Mesenchymal stem cell (in vitro differentiated cells and primary cell): ENCODE measurements around the gene SLC22A14.

Experiments used
- DNase-seq: peaks from one replicate; pipeline ENCODE4 v3.0.0-alpha.2; 2013
- H2AFZ ChIP-seq: one replicate; pipeline ENCODE4 v1.6.1; 2013; ENCODE audit warnings: low read depth, mild to moderate bottlenecking, control low read depth, inconsistent platforms, low read length, moderate library complexity
- H2AK5ac ChIP-seq: 2 replicates; pipeline ENCODE4 v1.6.1; 2013; ENCODE audit warnings: low read length, moderate library complexity, mild to moderate bottlenecking, inconsistent platforms; ENCODE audit not compliant: severe bottlenecking
- H2BK120ac ChIP-seq: one replicate; pipeline ENCODE4 v1.6.1; 2013; ENCODE audit warnings: low read depth, mild to moderate bottlenecking, inconsistent platforms, low read length, moderate library complexity
- H2BK12ac ChIP-seq, 2 experiments: one replicate each; pipeline ENCODE4 v1.6.1; 2013; ENCODE audit warnings: inconsistent platforms in 2 of 2, low read length in 2 of 2, mild to moderate bottlenecking in 2 of 2, moderate library complexity in 2 of 2, control low read depth in 1 of 2
- H2BK15ac ChIP-seq: one replicate; pipeline ENCODE4 v1.6.1; 2013; ENCODE audit warnings: mild to moderate bottlenecking, low read depth, inconsistent platforms; ENCODE audit not compliant: poor library complexity, severe bottlenecking
- H2BK5ac ChIP-seq: 2 replicates; pipeline ENCODE4 v1.6.1; 2013; ENCODE audit warnings: low read depth, mild to moderate bottlenecking, low read length, control low read depth, inconsistent platforms; ENCODE audit not compliant: poor library complexity, severe bottlenecking
- H3K14ac ChIP-seq, 2 experiments: one replicate each; pipeline ENCODE4 v1.6.1; 2013; ENCODE audit warnings: inconsistent platforms in 2 of 2, low read length in 2 of 2, control low read depth in 1 of 2, mild to moderate bottlenecking in 1 of 2, moderate library complexity in 1 of 2
- H3K18ac ChIP-seq, 2 experiments: one replicate each; pipeline ENCODE4 v1.6.1; 2013; ENCODE audit warnings: inconsistent platforms in 2 of 2, low read length in 2 of 2, control low read depth in 1 of 2, low read depth in 1 of 2, mild to moderate bottlenecking in 1 of 2
- H3K23ac ChIP-seq, 2 experiments: one replicate each; pipeline ENCODE4 v1.6.1; 2013; ENCODE audit warnings: inconsistent platforms in 2 of 2, low read length in 2 of 2, mild to moderate bottlenecking in 2 of 2, moderate library complexity in 2 of 2, control low read depth in 1 of 2
- H3K27ac ChIP-seq: 2 replicates; pipeline ENCODE4 v1.5.1; 2013; ENCODE audit warnings: mild to moderate bottlenecking, moderate library complexity, low read length, control low read depth, inconsistent platforms; ENCODE audit not compliant: poor library complexity, severe bottlenecking
- H3K27me3 ChIP-seq, 2 experiments: 2 replicates each; pipeline versions ENCODE4 v1.6.1 to v1.7.0; 2013; ENCODE audit warnings: low read length in 2 of 2, mild to moderate bottlenecking in 2 of 2, moderate library complexity in 2 of 2, control low read depth in 1 of 2, inconsistent platforms in 1 of 2; ENCODE audit not compliant: control insufficient read depth in 1 of 2, insufficient read depth in 1 of 2
- H3K36me3 ChIP-seq, 2 experiments: 2 replicates each; pipeline versions ENCODE4 v1.6.1 to v1.7.0; 2013; ENCODE audit warnings: low read length in 2 of 2, control low read depth in 1 of 2, inconsistent platforms in 1 of 2, low read depth in 1 of 2, mild to moderate bottlenecking in 1 of 2; ENCODE audit not compliant: insufficient read depth in 2 of 2, control insufficient read depth in 1 of 2
- H3K4ac ChIP-seq, 2 experiments: one replicate each; pipeline ENCODE4 v1.6.1; 2013; ENCODE audit warnings: inconsistent platforms in 2 of 2, low read length in 2 of 2, mild to moderate bottlenecking in 2 of 2, moderate library complexity in 2 of 2, control low read depth in 1 of 2, low read depth in 1 of 2
- H3K4me1 ChIP-seq: 2 replicates; pipeline ENCODE4 v1.6.1; 2013; ENCODE audit warnings: low read depth, low read length, control low read depth; ENCODE audit not compliant: control insufficient read depth, insufficient read depth
- H3K4me2 ChIP-seq: 2 replicates; pipeline ENCODE4 v1.6.1; 2013; ENCODE audit warnings: low read length, mild to moderate bottlenecking, inconsistent platforms; ENCODE audit not compliant: poor library complexity, severe bottlenecking
- H3K4me3 ChIP-seq, 2 experiments: 2 replicates each; pipeline versions ENCODE4 v1.5.1 to v1.7.0; 2013; ENCODE audit warnings: low read length in 2 of 2, mild to moderate bottlenecking in 2 of 2, control low read depth in 1 of 2, low read depth in 1 of 2; ENCODE audit not compliant: insufficient read depth in 1 of 2
- H3K79me1 ChIP-seq: replicated peaks from 2 replicates; pipeline ENCODE4 v1.6.1; 2013; ENCODE audit warnings: mild to moderate bottlenecking, control low read depth, low read length, inconsistent platforms; ENCODE audit not compliant: poor library complexity, severe bottlenecking
- H3K9ac ChIP-seq: 2 replicates; pipeline ENCODE4 v1.7.0; 2013; ENCODE audit warnings: mild to moderate bottlenecking, low read length, moderate library complexity
- H3K9me3 ChIP-seq: 2 replicates; pipeline ENCODE4 v1.7.0; 2013; ENCODE audit warnings: mild to moderate bottlenecking, low read length; ENCODE audit not compliant: control insufficient read depth
- H4K8ac ChIP-seq: one replicate; pipeline ENCODE4 v1.6.1; 2013; ENCODE audit warnings: inconsistent platforms, mild to moderate bottlenecking, low read length, moderate library complexity
- H4K91ac ChIP-seq: one replicate; pipeline ENCODE4 v1.6.1; 2013; ENCODE audit warnings: mild to moderate bottlenecking, low read length, inconsistent platforms
- WGBS: methylation state at CpG from one replicate; pipeline ENCODE4 v1.1.7; 2013; ENCODE audit warnings: mixed read lengths; 5-methylcytosine and 5-hydroxymethylcytosine counted together

The SLC22A14 gene

GRCh38 chr3:38348903-38349302 lies 66.8 kb downstream of the SLC22A14 start:
- Histone ChIP-seq H3K14ac (no peak overlapping the region), H4K8ac (no peak overlapping the region), H2BK15ac (no peak overlapping the region), H4K91ac (no peak overlapping the region), H3K9ac (no peak overlapping the region), H3K4me2 (no peak overlapping the region), H2AK5ac (no peak overlapping the region), H3K27ac (no peak overlapping the region), H2BK12ac (no peak overlapping the region), H3K4me3 (no peak overlapping the region), H3K4me1 (peaks cover 3% of the 10 kb centered on the region), H3K36me3 (peaks cover 0 to 15% of the 10 kb centered on the region in 2 experiments), H3K4ac (no peak overlapping the region), H3K23ac (no peak overlapping the region), H2AFZ (no peak overlapping the region), H3K79me1 (peaks cover 6% of the 10 kb centered on the region), H3K27me3 (no peaks in the 10 kb centered on the region), H3K18ac (peak overlapping the region in 1 of 2 experiments; percentile 11), H2BK120ac (no peak overlapping the region), H2BK5ac (no peak overlapping the region), H3K9me3 (peaks cover 3% of the 10 kb centered on the region)
- 66% methylated on average over 4 of the region's 4 CpGs for WGBS
- DNase-seq = peak; percentile 46

GRCh38 chr3:38349684-38350359 lies 67.7 kb downstream of the SLC22A14 start:
- 93% methylated on average over 7 of the region's 8 CpGs for WGBS
- Histone ChIP-seq H2BK5ac (no peak overlapping the region), H3K14ac (no peak overlapping the region)

GRCh38 chr3:38353151-38353550 lies 71.1 kb downstream of the SLC22A14 start:
- Histone ChIP-seq H4K8ac (no peak overlapping the region), H3K14ac (no peak overlapping the region), H2BK15ac (no peak overlapping the region), H3K4ac (no peak overlapping the region), H3K18ac (no peak overlapping the region), H3K9me3 (peaks cover 3% of the 10 kb centered on the region), H3K23ac (no peak overlapping the region), H4K91ac (no peak overlapping the region), H3K4me1 (no peaks in the 10 kb centered on the region), H3K79me1 (peaks cover 6% of the 10 kb centered on the region), H2AFZ (no peak overlapping the region), H3K36me3 (peaks cover 0 to 27% of the 10 kb centered on the region in 2 experiments), H3K9ac (no peak overlapping the region), H3K27me3 (no peaks in the 10 kb centered on the region), H2AK5ac (no peak overlapping the region), H2BK120ac (no peak overlapping the region), H3K4me3 (no peak overlapping the region), H2BK12ac (no peak overlapping the region), H3K4me2 (no peak overlapping the region), H2BK5ac (no peak overlapping the region), H3K27ac (no peak overlapping the region)
- 100% methylated on average over 2 of the region's 4 CpGs for WGBS
- DNase-seq = no peak

More at GRCh38 chr3:38349684-38350359, 67.7 kb downstream of the SLC22A14 start:
- Histone ChIP-seq H3K27me3 (no peaks in the 10 kb centered on the region), H3K9me3 (peaks cover 3% of the 10 kb centered on the region), H3K36me3 (peaks cover 0 to 15% of the 10 kb centered on the region in 2 experiments), H2BK12ac (no peak overlapping the region), H2BK120ac (no peak overlapping the region), H2BK15ac (no peak overlapping the region), H3K18ac (no peak overlapping the region), H3K4me2 (no peak overlapping the region), H3K4me1 (peaks cover 3% of the 10 kb centered on the region), H3K4me3 (no peak overlapping the region), H3K9ac (no peak overlapping the region), H3K79me1 (peaks cover 6% of the 10 kb centered on the region), H4K8ac (no peak overlapping the region), H2AFZ (no peak overlapping the region), H2AK5ac (no peak overlapping the region), H3K23ac (no peak overlapping the region), H3K27ac (no peak overlapping the region), H4K91ac (no peak overlapping the region), H3K4ac (no peak overlapping the region)
- no peak for DNase-seq

- no peaks in the 10 kb centered on the region for H3K9me3 ChIP-seq
- no peak overlapping the region for H3K9ac ChIP-seq
- H4K91ac ChIP-seq = no peak overlapping the region
- H3K4me1 ChIP-seq = no peaks in the 10 kb centered on the region
- H3K4me3 ChIP-seq = no peak overlapping the region
- H3K36me3 ChIP-seq = peaks cover 0 to 31% of the 10 kb centered on the region in 2 experiments
- H2BK120ac ChIP-seq = no peak overlapping the region
- no peak for DNase-seq
- no peak overlapping the region for H3K27ac ChIP-seq
- H2BK15ac ChIP-seq = no peak overlapping the region
- no peak overlapping the region for H3K4ac ChIP-seq
- H2BK5ac ChIP-seq = no peak overlapping the region
- H3K18ac ChIP-seq = no peak overlapping the region
- WGBS = 76% methylated on average over 2 of the region's 4 CpGs
- H3K79me1 ChIP-seq = peaks cover 3% of the 10 kb centered on the region
- H3K23ac ChIP-seq = no peak overlapping the region
- no peak overlapping the region for H2BK12ac ChIP-seq
- H2AK5ac ChIP-seq = no peak overlapping the region
- H3K27me3 ChIP-seq = no peaks in the 10 kb centered on the region
- H2AFZ ChIP-seq = no peak overlapping the region
- no peak overlapping the region for H3K14ac ChIP-seq
- no peak overlapping the region for H4K8ac ChIP-seq
- no peak overlapping the region for H3K4me2 ChIP-seq
Observed at GRCh38 chr3:38354588-38355330, 72.7 kb downstream of the SLC22A14 start.
